Spleen (tissue), 13 donors: ENCODE measurements around the gene TREM1. TPM values are rescaled to one million over a fixed set of nuclear protein-coding genes. Genes with fewer than 3 reads are reported as not detected.

Experiments
- DNase-seq: peaks from one replicate; pipeline ENCODE4 v3.0.0-alpha.2; 2020
- H3K27ac ChIP-seq, 8 donors: fragments of 200-600 bp; sonication (generic) in 7 of 8; 1 replicate in 4 of 8; 2 replicates in 4 of 8; pipeline versions ENCODE4 v1.5.0 to v1.8.0; 2016 to 2021; ENCODE audit warnings: inconsistent platforms in 4 of 8, mild to moderate bottlenecking in 4 of 8, moderate library complexity in 1 of 8
- H3K27me3 ChIP-seq, 7 donors: fragments of 200-600 bp; sonication (generic) in 6 of 7; replicated peaks in 1 of 7; 1 replicate in 4 of 7; 2 replicates in 3 of 7; pipeline versions ENCODE4 v1.5.0 to v1.8.0; 2016 to 2021; ENCODE audit warnings: inconsistent platforms in 3 of 7, mild to moderate bottlenecking in 1 of 7
- H3K36me3 ChIP-seq, 6 donors: fragments of 200-600 bp; sonication (generic) in 5 of 6; 1 replicate in 4 of 6; 2 replicates in 2 of 6; pipeline versions ENCODE4 v1.5.0 to v1.8.0; 2016 to 2021; ENCODE audit warnings: inconsistent platforms in 2 of 6
- H3K4me1 ChIP-seq, 6 donors: fragments of 200-600 bp; sonication (generic) in 5 of 6; 1 replicate in 3 of 6; 2 replicates in 3 of 6; pipeline versions ENCODE4 v1.5.0 to v1.8.0; 2016 to 2021; ENCODE audit warnings: inconsistent platforms in 3 of 6
- H3K4me3 ChIP-seq, 8 donors: fragments of 200-600 bp; sonication (generic) in 7 of 8; 1 replicate in 4 of 8; 2 replicates in 4 of 8; pipeline versions ENCODE4 v1.5.0 to v1.8.0; 2016 to 2021; ENCODE audit warnings: inconsistent platforms in 4 of 8, mild to moderate bottlenecking in 4 of 8, moderate library complexity in 2 of 8
- H3K9me3 ChIP-seq, 8 donors: fragments of 200-600 bp; sonication (generic) in 7 of 8; 1 replicate in 4 of 8; 2 replicates in 4 of 8; pipeline versions ENCODE4 v1.5.0 to v1.8.0; 2016 to 2021; ENCODE audit warnings: inconsistent platforms in 4 of 8
- CTCF ChIP-seq, 11 experiments: fragments of 200-600 bp in 7 of 11; fragments of 450-650 bp in 4 of 11; sonication (generic) in 4 of 11; IDR thresholded peaks in 8 of 11; conservative IDR thresholded peaks in 3 of 11; 1 replicate in 7 of 11; 2 replicates in 4 of 11; pipeline versions ENCODE4 v1.4.0 to v1.8.0; 2016 to 2021; ENCODE audit warnings: antibody characterized with exemption in 11 of 11, inconsistent platforms in 4 of 11, mild to moderate bottlenecking in 1 of 11
- POLR2A ChIP-seq, 3 donors: fragments of 450-650 bp; IDR thresholded peaks; one replicate each; pipeline ENCODE4 v1.5.1; 2017; ENCODE audit warnings: antibody characterized with exemption in 3 of 3, mild to moderate bottlenecking in 1 of 3
- POLR2AphosphoS5 ChIP-seq, 3 donors: sonication (generic); formaldehyde crosslinking; IDR thresholded peaks; one replicate each; pipeline ENCODE4 v1.5.1; 2017; ENCODE audit warnings: antibody characterized with exemption in 3 of 3
- WGBS, 5 donors: extraction: QIAGEN DNeasy Blood & Tissue Kit in 3 of 5; methylation state at CpG; one replicate each; pipeline versions ENCODE4 v1.1.5 to v1.1.7; 2013 to 2018; 5-methylcytosine and 5-hydroxymethylcytosine counted together
- intact Hi-C: fragments of 100-400 bp; cut with DNase I; formaldehyde crosslinking; loops from one replicate; pipeline ENCODE4 v1.15.0; 2023; ENCODE audit warnings: low total_unique reads
- long read RNA-seq, 2 donors: transcript quantifications; one replicate each; lab custom pipeline, GENCODE V29; 2026
- polyA plus RNA-seq, 3 donors: library from polyadenylated mRNA; stranded (reverse); fragments of 200-250 nt; gene quantifications; one replicate each; pipeline ENCODE4 v1.2.1, GENCODE V29; 2013
- total RNA-seq, 7 donors: library from RNA; depleted of rRNA in 3 of 7; stranded (reverse); fragments of >200 nt in 3 of 7; fragmentation: NEBNext Ultra II Directional in 4 of 7; extraction: Animal tissue kit (Norgen Biotek cat#: 25700) in 4 of 7; gene quantifications; one replicate each; pipeline versions ENCODE4 v1.1.0 to v1.2.1, GENCODE V29; 2016 to 2021
- donor health status: healthy with polysubstance abuse.
- donor health status: DM: no; HTN: no; CAD: no; lungs with moderate emphysema.
- donor health status: DM: no; HTN: no; CAD: no.
- donor health status: Bipolar disorder and iron deficiency.
- donor health status: healthy.
- donor health status: DM: no; HTN: no; CAD: no.
- donor health status: DM: yes; HTN: yes; CAD: no.

TREM1 gene
- total RNA-seq (10 to 100 TPM; 14.8 to 51.9 (median 24.9) TPM), polyA plus RNA-seq (1 to 10 TPM in 2 of 3 donors, under 1 TPM in 1; 0.64 to 3.7 (median 2.9) TPM)
- long read RNA-seq, donor 1, partial matches to known transcripts, result 0 of 2 reads
- long read RNA-seq, donor 1, other reads (novel, unspliced or antisense), result 0 of 2 reads
- long read RNA-seq, donor 2, result 0 reads

DNA sequence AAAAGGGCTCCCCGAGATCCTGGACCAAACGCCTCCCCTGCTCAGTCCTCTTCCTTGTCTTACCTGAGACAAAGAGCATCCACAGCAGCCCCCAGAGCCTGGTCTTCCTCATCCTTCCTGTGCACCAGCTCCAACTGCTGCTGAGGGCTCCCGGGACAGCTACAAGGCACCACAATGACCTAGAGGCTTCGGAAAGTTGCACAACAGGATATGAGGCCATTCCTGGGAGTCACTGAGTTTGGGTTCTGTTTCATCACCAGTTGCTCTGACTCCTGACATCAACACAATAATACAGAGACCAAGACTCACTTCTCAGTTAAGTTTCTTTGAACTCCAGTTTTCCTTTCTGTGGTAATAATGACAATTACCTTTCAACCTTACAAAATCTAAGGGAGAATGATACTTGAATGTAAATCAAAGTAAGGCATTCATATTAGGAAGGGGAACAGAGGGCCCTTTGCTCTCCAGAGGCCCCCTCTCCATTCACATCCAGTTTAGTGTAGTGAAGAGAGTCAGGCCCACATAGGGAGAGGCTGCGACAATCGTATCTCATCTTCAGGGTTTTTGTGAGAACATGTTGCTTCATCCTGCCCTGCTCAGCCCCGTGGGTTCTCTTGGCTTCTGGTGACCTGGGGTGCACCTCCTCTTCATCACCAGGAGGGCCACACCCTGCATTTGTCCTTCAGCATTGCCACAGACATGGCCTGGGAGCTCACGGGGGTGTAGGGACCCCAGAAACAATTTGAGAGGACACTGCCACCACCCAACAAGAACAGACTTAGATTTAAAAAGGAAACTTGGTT, at the start of gene TREM1:
TREM1 (minus strand) TSS at position 139 of the 803 bp plus-strand sequence; CDS start at position 112, 27 bp downstream.
- Histone ChIP-seq H3K4me1 (peaks cover 0 to 25% (median 0%) of the 10 kb centered on the region in 6 donors), H3K4me3 (peak within 1 kb of the TSS in 3 of 8 donors; percentile 18 to 58 (median 27)), H3K9me3 (no peaks in the 10 kb centered on the region), H3K27ac (peak within 1 kb of the TSS in 7 of 8 donors; percentile 49 to 91 (median 80)), H3K36me3 (peaks cover 0 to 7% (median 0%) of the 10 kb centered on the region in 6 donors), H3K27me3 (peaks cover 0 to 6% (median 0%) of the 10 kb centered on the region in 7 donors)
- DNase-seq, result peak; percentile 86
- intact Hi-C loops, result no loop called here
- TF ChIP-seq POLR2A (IDR thresholded peaks at IDR 0.05) (no peak), CTCF (IDR thresholded peaks at IDR 0.05 in 8 of 11, conservative IDR thresholded peaks at IDR 0.05 in 3 of 11) (peak in 3 of 11 experiments; percentile 11 to 34 (median 23)), POLR2AphosphoS5 (IDR thresholded peaks at IDR 0.05) (peak; percentile 16 to 89 (median 58))
- WGBS, 5 donors, result 50 to 73% (median 55%) methylated on average over 8 of the region's 8 CpGs

- no peak for TF ChIP-seq POLR2A (IDR thresholded peaks at IDR 0.05)
- no peak for TF ChIP-seq CTCF (IDR thresholded peaks at IDR 0.05 in 8 of 11, conservative IDR thresholded peaks at IDR 0.05 in 3 of 11)
- no peak for TF ChIP-seq POLR2AphosphoS5 (IDR thresholded peaks at IDR 0.05)
- no peaks in the 10 kb centered on the region for H3K36me3 ChIP-seq
- intact Hi-C loops, result no loop called here
- no peaks in the 10 kb centered on the region for H3K27me3 ChIP-seq
- H3K4me3 ChIP-seq, result no peak overlapping the region
- H3K4me1 ChIP-seq, result peaks cover 9 to 38% (median 28%) of the 10 kb centered on the region in 6 donors
- DNase-seq, result no peak
- 82 to 90% (median 87%) methylated on average over 11 of the region's 11 CpGs for WGBS, 5 donors
- H3K9me3 ChIP-seq, result no peaks in the 10 kb centered on the region
- no peak overlapping the region for H3K27ac ChIP-seq
Measured at GRCh38 chr6:41335943-41336342, 49.5 kb upstream of the TREM1 start.

- DNase-seq, result no peak
- intact Hi-C loops, result no loop called here
- H3K36me3 ChIP-seq, result no peaks in the 10 kb centered on the region
- H3K4me1 ChIP-seq, result peaks cover 9 to 38% (median 28%) of the 10 kb centered on the region in 6 donors
- H3K27ac ChIP-seq, result peak within 1 kb of the TSS in 5 of 8 donors; percentile 44 to 73 (median 58)
- H3K4me3 ChIP-seq, result peak within 1 kb of the TSS in 1 of 8 donors; percentile 9
- WGBS, 5 donors, result 69 to 90% (median 86%) methylated on average over 2 to 5 of the region's 5 CpGs
- H3K9me3 ChIP-seq, result no peaks in the 10 kb centered on the region
- no peaks in the 10 kb centered on the region for H3K27me3 ChIP-seq
- no peak for TF ChIP-seq POLR2A (IDR thresholded peaks at IDR 0.05)
- TF ChIP-seq POLR2AphosphoS5 (IDR thresholded peaks at IDR 0.05), result no peak
- no peak for TF ChIP-seq CTCF (IDR thresholded peaks at IDR 0.05 in 8 of 11, conservative IDR thresholded peaks at IDR 0.05 in 3 of 11)
Measured at GRCh38 chr6:41335296-41335695, 48.8 kb upstream of the TREM1 start, which contains the start of gene NCR2. Gene NCR2, plus strand, starts transcription at chr6:41335608. Its CDS starts 269 bp downstream, at chr6:41335877.
